ENCODE data around the gene SLC37A1.

The SLC37A1 gene

DNA sequence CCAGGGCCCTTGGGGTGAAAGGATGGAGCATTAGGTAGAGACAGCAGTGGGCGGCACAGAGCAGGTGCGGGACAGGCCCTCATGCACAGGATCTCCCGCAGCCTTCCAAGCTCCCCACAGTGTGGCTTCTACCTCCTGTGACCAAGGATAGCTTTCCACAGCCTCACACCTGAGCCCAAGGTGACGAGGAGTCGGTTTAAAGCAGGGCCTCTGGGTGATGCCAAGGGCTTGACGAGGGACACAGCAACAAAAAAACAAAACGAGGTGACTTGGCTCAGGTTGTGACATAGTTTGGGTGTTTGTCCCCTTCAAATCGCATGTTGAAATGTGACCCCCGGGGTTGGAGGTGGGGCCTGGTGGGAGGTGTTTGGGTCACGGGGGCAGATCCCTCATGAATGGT, 32.9 kb upstream of the SLC37A1 start:
- FAIRE-seq (no peak), DNase-seq (ENCODE audit: insufficient read length, low spot score) (no peak)
- TF ChIP-seq, protein P1, sequence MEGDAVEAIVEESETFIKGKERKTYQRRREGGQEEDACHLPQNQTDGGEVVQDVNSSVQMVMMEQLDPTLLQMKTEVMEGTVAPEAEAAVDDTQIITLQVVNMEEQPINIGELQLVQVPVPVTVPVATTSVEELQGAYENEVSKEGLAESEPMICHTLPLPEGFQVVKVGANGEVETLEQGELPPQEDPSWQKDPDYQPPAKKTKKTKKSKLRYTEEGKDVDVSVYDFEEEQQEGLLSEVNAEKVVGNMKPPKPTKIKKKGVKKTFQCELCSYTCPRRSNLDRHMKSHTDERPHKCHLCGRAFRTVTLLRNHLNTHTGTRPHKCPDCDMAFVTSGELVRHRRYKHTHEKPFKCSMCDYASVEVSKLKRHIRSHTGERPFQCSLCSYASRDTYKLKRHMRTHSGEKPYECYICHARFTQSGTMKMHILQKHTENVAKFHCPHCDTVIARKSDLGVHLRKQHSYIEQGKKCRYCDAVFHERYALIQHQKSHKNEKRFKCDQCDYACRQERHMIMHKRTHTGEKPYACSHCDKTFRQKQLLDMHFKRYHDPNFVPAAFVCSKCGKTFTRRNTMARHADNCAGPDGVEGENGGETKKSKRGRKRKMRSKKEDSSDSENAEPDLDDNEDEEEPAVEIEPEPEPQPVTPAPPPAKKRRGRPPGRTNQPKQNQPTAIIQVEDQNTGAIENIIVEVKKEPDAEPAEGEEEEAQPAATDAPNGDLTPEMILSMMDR (IDR thresholded peaks at IDR 0.05; ENCODE audit: insufficient read depth, missing control alignments), result no peak

DNA sequence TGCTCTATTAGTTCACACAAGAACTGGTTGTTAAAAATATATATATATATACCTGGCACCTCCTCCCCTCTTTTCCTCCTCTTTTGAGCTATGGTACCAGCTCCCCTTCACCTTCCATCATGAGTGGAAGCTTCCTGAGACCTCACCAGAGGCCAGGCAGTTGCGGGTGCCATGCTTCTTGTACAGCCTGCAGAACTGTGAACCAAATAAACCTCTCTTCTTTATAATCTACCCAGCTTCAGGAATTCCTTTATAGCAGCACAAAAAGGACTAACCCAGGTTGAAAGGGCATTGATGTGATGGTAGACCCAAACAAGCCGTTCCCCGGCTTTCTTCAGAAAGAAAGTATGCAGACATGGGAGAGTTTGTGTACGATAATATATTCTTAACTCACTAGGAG, 32.5 kb upstream of the SLC37A1 start:
- FAIRE-seq (no peak), DNase-seq (ENCODE audit: insufficient read length, low spot score) (no peak)
- TF ChIP-seq, protein P1 (IDR thresholded peaks at IDR 0.05; ENCODE audit: insufficient read depth, missing control alignments), result no peak

DNA sequence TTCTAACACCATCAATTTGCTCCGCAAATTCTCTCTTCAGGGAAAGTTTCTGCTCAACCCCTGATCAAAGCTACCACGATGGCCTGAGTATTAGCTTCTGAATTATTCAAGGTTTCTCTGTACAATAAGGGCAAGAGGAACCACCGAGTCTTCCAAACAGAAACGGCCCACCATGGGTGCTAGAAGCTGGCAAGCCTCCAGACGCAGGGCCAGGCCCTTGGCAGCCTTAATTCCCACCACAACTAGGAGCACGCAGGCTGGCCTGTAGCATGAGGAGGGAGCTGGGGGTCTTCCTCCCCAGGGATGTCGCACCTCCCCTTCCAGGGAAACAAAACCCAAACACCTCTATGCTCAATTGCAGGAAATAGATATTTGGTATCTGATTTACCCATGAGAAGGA, 28.7 kb upstream of the SLC37A1 start:
- TF ChIP-seq, protein P1 (IDR thresholded peaks at IDR 0.05; ENCODE audit: insufficient read depth, missing control alignments), result no peak
- DNase-seq (ENCODE audit: insufficient read length, low spot score) (no peak), FAIRE-seq (no peak)

DNA sequence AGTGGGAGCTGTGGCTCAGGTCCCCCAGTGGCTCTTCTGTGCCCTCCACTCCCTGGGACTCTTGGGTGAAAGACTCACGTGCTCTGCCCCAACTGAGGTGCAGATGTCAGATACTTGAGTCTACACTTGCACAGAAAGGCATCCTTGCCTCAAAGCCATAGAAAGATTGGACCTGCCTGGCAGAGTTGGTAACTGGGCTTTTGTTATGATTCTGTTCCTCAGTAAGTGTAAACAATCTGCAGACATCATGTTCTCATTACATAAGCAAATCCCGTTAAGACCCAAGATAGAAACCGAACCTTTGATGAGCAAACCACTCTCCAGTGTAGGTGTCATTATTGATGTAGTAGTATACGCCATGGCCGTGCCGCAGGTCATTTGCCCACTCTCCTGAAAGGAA, 27.6 kb upstream of the SLC37A1 start:
- DNase-seq (ENCODE audit: insufficient read length, low spot score) (no peak), FAIRE-seq (no peak)

DNA sequence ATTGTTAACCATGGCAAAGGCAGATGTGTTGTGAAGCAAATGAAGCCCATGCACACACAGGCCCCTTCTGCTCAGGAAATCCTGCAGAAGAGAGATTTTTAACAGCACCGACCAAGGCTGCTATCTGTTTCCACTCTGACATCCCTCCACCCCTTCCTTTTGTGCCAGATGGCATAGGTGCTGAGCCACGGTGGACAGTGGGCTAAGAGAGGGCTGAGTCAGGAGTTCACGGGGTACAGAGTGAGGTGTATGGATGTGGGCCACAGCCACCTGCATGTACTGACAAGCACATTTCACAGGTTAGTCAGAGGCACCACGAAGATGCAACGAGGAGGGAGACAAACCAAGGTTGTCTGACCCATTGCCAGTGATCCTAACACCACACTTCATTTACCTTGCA, 27.1 kb upstream of the SLC37A1 start:
- FAIRE-seq (no peak), DNase-seq (ENCODE audit: insufficient read length, low spot score) (no peak)
- TF ChIP-seq, protein P1 (IDR thresholded peaks at IDR 0.05; ENCODE audit: insufficient read depth, missing control alignments), result no peak

More for the DNA sequence above, 27.6 kb upstream of the SLC37A1 start:
- TF ChIP-seq, protein P1 (IDR thresholded peaks at IDR 0.05; ENCODE audit: insufficient read depth, missing control alignments), result no peak

DNA sequence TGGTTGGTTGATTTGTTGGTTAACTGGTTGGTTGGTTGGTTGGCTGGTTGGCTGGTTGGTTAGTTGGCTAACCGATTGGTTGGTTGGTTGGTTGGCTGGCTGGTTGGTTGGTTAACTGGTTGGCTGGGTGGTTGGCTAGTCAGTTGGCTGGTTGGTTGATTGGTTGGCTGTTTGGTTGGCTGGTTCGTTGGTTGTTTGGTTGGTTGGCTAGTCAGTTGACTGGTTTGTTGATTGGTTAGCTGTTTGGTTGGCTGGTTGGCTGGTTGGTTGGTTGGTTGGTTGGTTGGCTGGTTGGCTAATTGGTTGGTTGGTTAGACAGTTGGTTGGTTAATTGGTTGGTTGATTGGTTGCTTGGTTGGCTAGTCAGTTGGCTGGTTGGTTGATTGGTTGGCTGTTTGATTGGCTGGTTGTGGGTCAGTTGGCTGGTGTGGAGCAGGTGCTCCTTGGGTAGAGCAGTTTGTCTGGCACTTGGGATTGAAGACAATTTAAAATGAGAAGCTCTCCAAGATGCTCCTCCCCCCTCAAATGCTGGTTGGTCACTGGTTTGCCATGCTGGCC, 24.6 kb upstream of the SLC37A1 start:
- TF ChIP-seq, protein P1 (IDR thresholded peaks at IDR 0.05; ENCODE audit: insufficient read depth, missing control alignments), result no peak
- DNase-seq (ENCODE audit: insufficient read length, low spot score), result no peak
- no peak for FAIRE-seq

DNA sequence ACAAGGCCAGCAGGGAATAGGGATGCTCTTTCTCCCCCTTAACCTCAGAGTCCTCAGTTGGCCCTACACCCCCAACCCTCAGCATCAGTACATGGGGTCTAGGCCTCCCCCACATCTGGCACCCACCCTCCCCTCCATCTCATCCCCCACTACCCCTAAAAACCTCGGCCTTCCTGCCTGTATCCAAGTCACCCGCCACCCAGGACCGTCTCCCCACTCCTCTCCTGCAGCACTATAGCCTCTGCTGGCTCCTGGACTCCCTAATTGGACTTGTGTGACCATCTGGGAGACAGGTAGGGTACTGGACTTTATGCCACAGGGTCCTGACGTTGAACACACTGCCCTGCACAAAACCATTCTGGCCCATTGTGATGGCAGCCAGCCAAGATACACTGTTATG, 23.7 kb upstream of the SLC37A1 start:
- DNase-seq (ENCODE audit: insufficient read length, low spot score), result no peak
- no peak for FAIRE-seq
- TF ChIP-seq, protein P1 (IDR thresholded peaks at IDR 0.05; ENCODE audit: insufficient read depth, missing control alignments), result no peak

Measured in D721Med (cell line).